Esophagus muscularis mucosa (tissue), 4 donors: ENCODE results near the gene ANKDD1A.

Experiments
- CTCF ChIP-seq, 3 experiments: fragments of 200-600 bp in 2 of 3; fragments of 450-650 bp in 1 of 3; sonication (generic) in 2 of 3; IDR thresholded peaks; one replicate each; pipeline ENCODE4 v1.5.1; 2017 to 2019; ENCODE audit warnings: antibody characterized with exemption in 3 of 3, mild to moderate bottlenecking in 2 of 3, moderate library complexity in 1 of 3
- EP300 ChIP-seq: sonication (generic); formaldehyde crosslinking; IDR thresholded peaks from one replicate; pipeline ENCODE4 v1.6.1; 2017; ENCODE audit warnings: antibody characterized with exemption
- POLR2A ChIP-seq: fragments of 450-650 bp; IDR thresholded peaks from one replicate; pipeline ENCODE4 v1.6.1; 2017; ENCODE audit warnings: antibody characterized with exemption, moderate library complexity, mild to moderate bottlenecking, low read depth

DNA sequence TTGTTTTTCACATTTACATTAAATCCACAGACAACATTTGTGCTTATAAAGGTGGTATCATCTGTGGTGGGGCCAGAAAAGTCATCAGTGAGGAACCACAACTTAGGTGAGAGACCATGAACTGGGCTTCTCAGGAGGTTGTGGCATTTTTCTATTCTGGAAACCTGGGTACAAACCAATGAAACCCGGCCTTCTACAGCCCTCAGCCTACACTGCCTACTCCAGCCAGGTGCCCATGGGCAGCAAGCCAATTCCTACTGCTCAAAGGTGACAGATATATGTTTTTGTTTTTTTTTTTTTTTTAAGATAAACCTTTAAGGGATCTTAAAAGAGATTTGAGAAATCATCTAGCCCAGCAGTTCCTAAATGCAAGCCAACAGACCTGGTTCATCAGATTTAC lies 57.7 kb downstream of the ANKDD1A start:
- TF ChIP-seq CTCF (IDR thresholded peaks at IDR 0.05) (no peak), POLR2A (no peak), EP300 (no peak)
